PC-3 (cell line): ENCODE data around the gene MAP2.

Experiments used
- CTCF ChIP-seq: fragments of 300-600 bp; sonication (generic); conservative IDR thresholded peaks from 2 replicates; pipeline ENCODE4 v1.5.1; 2017; ENCODE audit warnings: antibody characterized with exemption, low read depth, mild to moderate bottlenecking, low read length
- EZH2 ChIP-seq: fragments of 300-600 bp; sonication (generic); IDR thresholded peaks from one replicate; pipeline ENCODE4 v1.6.1; 2017; ENCODE audit warnings: antibody characterized with exemption, mild to moderate bottlenecking, low read length; ENCODE audit not compliant: unreplicated experiment

GRCh38 chr2:209577376-209578357 lies 153.8 kb downstream of the MAP2 start:
- TF ChIP-seq EZH2 (no peak), CTCF (peak; percentile 62)
